Measurements from ENCODE around the gene PI4K2B. TPM values are rescaled to one million over a fixed set of nuclear protein-coding genes. Genes with fewer than 3 reads are reported as not detected.

PI4K2B gene
- polyA plus RNA-seq, 1 donor (not counting 4 experiments of a cell fraction or from before 2014, with no cell fraction given), result 16.7 TPM

DNA sequence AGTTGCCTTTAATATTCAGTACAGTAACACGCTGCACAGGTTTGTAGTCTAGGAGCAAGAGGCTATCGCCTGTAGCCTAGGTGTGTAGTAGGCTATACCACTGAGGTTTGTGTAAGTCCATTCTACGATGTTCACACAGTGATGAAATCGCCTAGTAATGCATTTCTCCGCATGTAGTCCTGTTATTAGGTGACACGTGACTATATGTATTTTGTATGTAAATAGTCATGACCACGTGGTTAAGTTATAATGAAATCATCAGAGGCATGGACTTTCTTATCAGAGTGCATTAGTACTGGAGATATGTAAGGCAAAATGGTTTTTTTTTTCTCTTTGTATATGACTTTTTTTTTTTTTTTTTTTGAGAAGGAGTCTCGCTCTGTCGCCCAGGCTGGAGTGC, 68.8 kb downstream of the PI4K2B start:
- no peak for FAIRE-seq

DNA sequence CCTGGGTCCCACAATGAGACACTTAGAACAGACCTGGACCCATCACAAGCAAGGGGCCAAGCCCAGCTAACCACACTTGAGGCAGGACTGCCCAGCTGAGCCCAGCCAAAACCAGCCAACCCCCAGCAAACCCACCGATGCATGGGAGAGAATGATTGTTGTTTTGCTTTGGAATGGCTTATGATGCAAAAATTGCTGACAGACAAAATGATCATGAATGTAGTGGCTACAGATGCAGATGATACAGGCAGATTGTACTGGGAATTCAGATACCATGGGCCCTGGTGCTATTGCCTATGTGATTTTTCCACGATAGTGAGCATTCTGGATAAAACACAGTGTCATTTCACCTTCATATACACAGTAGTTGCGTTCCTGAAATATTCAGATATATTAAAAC, 69.7 kb downstream of the PI4K2B start:
- no peak overlapping the region for H2AFZ ChIP-seq (ENCODE audit: control insufficient read depth, low read length)
- H3K4me2 ChIP-seq (ENCODE audit: control insufficient read depth, extremely low read depth, insufficient read depth, low read depth, low read length), result no peak overlapping the region
- no peaks in the 10 kb centered on the region for H3K79me2 ChIP-seq (ENCODE audit: control insufficient read depth, insufficient read depth, low read length)
- no peaks in the 10 kb centered on the region for H3K9me3 ChIP-seq (ENCODE audit: control insufficient read depth, low read depth, low read length)
- H3K27ac ChIP-seq (ENCODE audit: control insufficient read depth, insufficient read depth, low read length), result no peak overlapping the region
- FAIRE-seq (no peak), DNase-seq (ENCODE audit: low read depth, low spot score) (no peak)
- H3K4me1 ChIP-seq (ENCODE audit: control insufficient read depth, extremely low read depth, insufficient read depth, low read length), result peaks cover 8% of the 10 kb centered on the region
- H3K27me3 ChIP-seq (ENCODE audit: control insufficient read depth, extremely low read depth, insufficient read depth, low read length), result no peaks in the 10 kb centered on the region
- H3K9ac ChIP-seq (ENCODE audit: control insufficient read depth, extremely low read depth, insufficient read depth, low read length), result no peak overlapping the region
- no peaks in the 10 kb centered on the region for H4K20me1 ChIP-seq (ENCODE audit: control insufficient read depth, extremely low read depth, insufficient read depth, low read length)
- dilution Hi-C loops (cut with MboI; ENCODE audit: extremely low pct_ligation_motif_present, low sequenced_read_pairs), result no loop called here
- no peak overlapping the region for H3K4me3 ChIP-seq (ENCODE audit: control insufficient read depth in 2 of 3, extremely low read depth in 1 of 3, insufficient read depth in 2 of 3, low read depth in 1 of 3, low read length in 3 of 3)
- TF ChIP-seq EZH2 (IDR thresholded peaks at IDR 0.05; ENCODE audit: low read length), result no peak
- TF ChIP-seq, protein P1, sequence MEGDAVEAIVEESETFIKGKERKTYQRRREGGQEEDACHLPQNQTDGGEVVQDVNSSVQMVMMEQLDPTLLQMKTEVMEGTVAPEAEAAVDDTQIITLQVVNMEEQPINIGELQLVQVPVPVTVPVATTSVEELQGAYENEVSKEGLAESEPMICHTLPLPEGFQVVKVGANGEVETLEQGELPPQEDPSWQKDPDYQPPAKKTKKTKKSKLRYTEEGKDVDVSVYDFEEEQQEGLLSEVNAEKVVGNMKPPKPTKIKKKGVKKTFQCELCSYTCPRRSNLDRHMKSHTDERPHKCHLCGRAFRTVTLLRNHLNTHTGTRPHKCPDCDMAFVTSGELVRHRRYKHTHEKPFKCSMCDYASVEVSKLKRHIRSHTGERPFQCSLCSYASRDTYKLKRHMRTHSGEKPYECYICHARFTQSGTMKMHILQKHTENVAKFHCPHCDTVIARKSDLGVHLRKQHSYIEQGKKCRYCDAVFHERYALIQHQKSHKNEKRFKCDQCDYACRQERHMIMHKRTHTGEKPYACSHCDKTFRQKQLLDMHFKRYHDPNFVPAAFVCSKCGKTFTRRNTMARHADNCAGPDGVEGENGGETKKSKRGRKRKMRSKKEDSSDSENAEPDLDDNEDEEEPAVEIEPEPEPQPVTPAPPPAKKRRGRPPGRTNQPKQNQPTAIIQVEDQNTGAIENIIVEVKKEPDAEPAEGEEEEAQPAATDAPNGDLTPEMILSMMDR (optimal IDR thresholded peaks at IDR 0.05 in 1 of 3, IDR thresholded peaks at IDR 0.05 in 1 of 3, conservative IDR thresholded peaks at IDR 0.05 in 1 of 3; ENCODE audit: extremely low read depth in 1 of 3, insufficient read depth in 2 of 3, low read length in 3 of 3), result no peak
- H3K9me1 ChIP-seq (ENCODE audit: control insufficient read depth, extremely low read depth, insufficient read depth, low read length), result no peaks in the 10 kb centered on the region
- H3K36me3 ChIP-seq (ENCODE audit: control insufficient read depth in 2 of 2, extremely low read depth in 1 of 2, insufficient read depth in 2 of 2, low read length in 2 of 2), result no peaks in the 10 kb centered on the region

More for the DNA sequence above, 68.8 kb downstream of the PI4K2B start:
- H2AFZ ChIP-seq (ENCODE audit: control insufficient read depth, low read length), result no peak overlapping the region
- H3K9me3 ChIP-seq (ENCODE audit: control insufficient read depth, low read depth, low read length), result no peaks in the 10 kb centered on the region
- dilution Hi-C loops (cut with MboI; ENCODE audit: extremely low pct_ligation_motif_present, low sequenced_read_pairs), result no loop called here
- TF ChIP-seq, protein P1 (optimal IDR thresholded peaks at IDR 0.05 in 1 of 3, IDR thresholded peaks at IDR 0.05 in 1 of 3, conservative IDR thresholded peaks at IDR 0.05 in 1 of 3; ENCODE audit: extremely low read depth in 1 of 3, insufficient read depth in 2 of 3, low read length in 3 of 3), result no peak
- no peak for TF ChIP-seq EZH2 (IDR thresholded peaks at IDR 0.05; ENCODE audit: low read length)
- no peaks in the 10 kb centered on the region for H3K27me3 ChIP-seq (ENCODE audit: control insufficient read depth, extremely low read depth, insufficient read depth, low read length)
- no peaks in the 10 kb centered on the region for H3K9me1 ChIP-seq (ENCODE audit: control insufficient read depth, extremely low read depth, insufficient read depth, low read length)
- no peak overlapping the region for H3K9ac ChIP-seq (ENCODE audit: control insufficient read depth, extremely low read depth, insufficient read depth, low read length)
- no peak for DNase-seq (ENCODE audit: low read depth, low spot score)
- no peak overlapping the region for H3K4me3 ChIP-seq (ENCODE audit: control insufficient read depth in 2 of 3, extremely low read depth in 1 of 3, insufficient read depth in 2 of 3, low read depth in 1 of 3, low read length in 3 of 3)
- no peaks in the 10 kb centered on the region for H4K20me1 ChIP-seq (ENCODE audit: control insufficient read depth, extremely low read depth, insufficient read depth, low read length)
- no peaks in the 10 kb centered on the region for H3K79me2 ChIP-seq (ENCODE audit: control insufficient read depth, insufficient read depth, low read length)
- H3K4me1 ChIP-seq (ENCODE audit: control insufficient read depth, extremely low read depth, insufficient read depth, low read length), result peaks cover 8% of the 10 kb centered on the region
- no peak overlapping the region for H3K4me2 ChIP-seq (ENCODE audit: control insufficient read depth, extremely low read depth, insufficient read depth, low read depth, low read length)
- H3K27ac ChIP-seq (ENCODE audit: control insufficient read depth, insufficient read depth, low read length), result no peak overlapping the region
- H3K36me3 ChIP-seq (ENCODE audit: control insufficient read depth in 2 of 2, extremely low read depth in 1 of 2, insufficient read depth in 2 of 2, low read length in 2 of 2), result no peaks in the 10 kb centered on the region

All from keratinocyte (primary cell).